Hematopoietic multipotent progenitor cell (in vitro differentiated cells): ENCODE measurements around the gene KCNJ14. TPM values are rescaled to one million over a fixed set of nuclear protein-coding genes. Genes with fewer than 3 reads are reported as not detected.

Experiments
- DNase-seq, 3 donors: peaks; one replicate each; pipeline ENCODE4 v3.0.0-alpha.2; 2011 to 2015; ENCODE audit warnings: low read depth in 2 of 3, low spot score in 2 of 3
- total RNA-seq: library from RNA; depleted of rRNA; stranded (reverse); fragments of >200 nt; gene quantifications from one replicate; pipeline ENCODE4 v1.2.3, GENCODE V29; 2012

Gene KCNJ14
- total RNA-seq, 1 donor, result 1.6 TPM

- no peak for DNase-seq
These were observed 10.5 kb upstream of the KCNJ14 start for GRCh38 chr19:48444936-48445200.

- peak in 2 of 3 donors; percentile 60 to 67 for DNase-seq
These were observed 10.1 kb upstream of the KCNJ14 start for GRCh38 chr19:48445256-48445605.

- DNase-seq, result peak; percentile 90 to 99 (median 97)
These were observed 9.5 kb upstream of the KCNJ14 start, which contains the start of gene GRWD1 for GRCh38 chr19:48445606-48446481. Gene GRWD1, plus strand, starts transcription at chr19:48445983. Its CDS starts 23 bp downstream, at chr19:48446006.

- no peak for DNase-seq
These were observed 8.8 kb upstream of the KCNJ14 start for GRCh38 chr19:48446579-48446978.

- no peak for DNase-seq
These were observed 6.8 kb upstream of the KCNJ14 start for GRCh38 chr19:48448563-48448962.

GRCh38 chr19:48450441-48450840 is 4.9 kb upstream of the KCNJ14 start:
- no peak for DNase-seq

GRCh38 chr19:48450863-48451262 is 4.5 kb upstream of the KCNJ14 start:
- DNase-seq, result no peak

GRCh38 chr19:48451624-48452023 is 3.8 kb upstream of the KCNJ14 start:
- DNase-seq, result no peak

GRCh38 chr19:48452289-48453190 is 2.8 kb upstream of the KCNJ14 start:
- DNase-seq, result no peak

GRCh38 chr19:48454150-48454730 is 1.1 kb upstream of the KCNJ14 start:
- no peak for DNase-seq

- no peak for DNase-seq
These were observed 661 bp downstream of the KCNJ14 start for GRCh38 chr19:48455908-48456562.

- no peak for DNase-seq
These were observed 1.5 kb downstream of the KCNJ14 start for GRCh38 chr19:48456864-48457263.

GRCh38 chr19:48458016-48458415 is 2.6 kb downstream of the KCNJ14 start:
- no peak for DNase-seq

GRCh38 chr19:48461651-48461981 is 6.2 kb downstream of the KCNJ14 start:
- DNase-seq, result no peak

- DNase-seq, result no peak
These were observed 6.7 kb downstream of the KCNJ14 start for GRCh38 chr19:48461982-48462655.

GRCh38 chr19:48465215-48465614 is 9.8 kb downstream of the KCNJ14 start:
- DNase-seq, result no peak

- no peak for DNase-seq
These were observed 11.4 kb downstream of the KCNJ14 start for GRCh38 chr19:48466561-48467325.

GRCh38 chr19:48468772-48469288 is 13.5 kb downstream of the KCNJ14 start:
- DNase-seq, result peak; percentile 99 to 100 (median 100)

- DNase-seq, result no peak
These were observed 14.0 kb downstream of the KCNJ14 start, which contains the start of gene CYTH2 for GRCh38 chr19:48469289-48469881. Gene CYTH2, plus strand, starts transcription at chr19:48469369. Its CDS starts 139 bp downstream, at chr19:48469508.
